NCI-H187 treated with DMSO at 0.1 percent for 48 hours (cell line): ENCODE results near the gene C1QB.

Experiments used
- DNase-seq: peaks from one replicate; lab custom pipeline; 2025; lab: John Stamatoyannopoulos, UW

The C1QB gene

GRCh38 chr1:22652881-22653316, at the start of gene C1QB:
Gene C1QB (plus strand): TSS chr1:22653236. CDS start chr1:22659463, 6,227 bp downstream.
- no peak for DNase-seq

GRCh38 chr1:22606161-22606560, 46.9 kb upstream of the C1QB start:
- no peak for DNase-seq

- no peak for DNase-seq
Measured at GRCh38 chr1:22607154-22607553, 45.9 kb upstream of the C1QB start.

- no peak for DNase-seq
Measured at GRCh38 chr1:22608361-22608760, 44.7 kb upstream of the C1QB start.

- DNase-seq, result no peak
Measured at GRCh38 chr1:22609291-22609690, 43.7 kb upstream of the C1QB start.

- no peak for DNase-seq
Measured at GRCh38 chr1:22611530-22611947, 41.5 kb upstream of the C1QB start.

- DNase-seq, result peak; percentile 62
Measured at GRCh38 chr1:22612671-22613571, 40.1 kb upstream of the C1QB start.

GRCh38 chr1:22613572-22613918, 39.5 kb upstream of the C1QB start:
- DNase-seq, result no peak

- DNase-seq, result no peak
Measured at GRCh38 chr1:22613951-22614350, 39.1 kb upstream of the C1QB start.

GRCh38 chr1:22615886-22616285, 37.1 kb upstream of the C1QB start:
- no peak for DNase-seq

- DNase-seq, result no peak
Measured at GRCh38 chr1:22616571-22616970, 36.5 kb upstream of the C1QB start.

- no peak for DNase-seq
Measured at GRCh38 chr1:22618056-22618455, 35.0 kb upstream of the C1QB start.

GRCh38 chr1:22619252-22619651, 33.8 kb upstream of the C1QB start:
- no peak for DNase-seq

GRCh38 chr1:22619798-22620197, 33.2 kb upstream of the C1QB start:
- no peak for DNase-seq

GRCh38 chr1:22621761-22622160, 31.3 kb upstream of the C1QB start:
- no peak for DNase-seq

- no peak for DNase-seq
Measured at GRCh38 chr1:22625262-22625925, 27.6 kb upstream of the C1QB start.

GRCh38 chr1:22626237-22627157, 26.5 kb upstream of the C1QB start:
- no peak for DNase-seq

GRCh38 chr1:22627331-22627730, 25.7 kb upstream of the C1QB start:
- DNase-seq, result no peak

GRCh38 chr1:22628698-22629444, 24.2 kb upstream of the C1QB start:
- DNase-seq, result no peak

- DNase-seq, result no peak
Measured at GRCh38 chr1:22629886-22630285, 23.1 kb upstream of the C1QB start.

- no peak for DNase-seq
Measured at GRCh38 chr1:22633697-22634463, 19.2 kb upstream of the C1QB start.
